Liver (tissue), 2 donors: ENCODE data around the gene EXOSC3.

Experiments used
- CTCF ChIP-seq: fragments of 150-350 bp; IDR thresholded peaks from 2 replicates; pipeline ENCODE4 v1.5.1; 2017; ENCODE audit warnings: improper control_type of control experiment, low read depth, low read length; ENCODE audit not compliant: missing input control
- MAX ChIP-seq: IDR thresholded peaks from 2 replicates; pipeline ENCODE4 v1.6.1; 2016; ENCODE audit warnings: antibody characterized with exemption
- donor health status: healthy.

- no peak for TF ChIP-seq CTCF
- no peak for TF ChIP-seq MAX
Observed at GRCh38 chr9:37796232-37796631, 11.4 kb upstream of the EXOSC3 start.
